Sigmoid colon (tissue), 7 donors: ENCODE measurements around the gene CTNND2. TPM values are rescaled to one million over a fixed set of nuclear protein-coding genes. Genes with fewer than 3 reads are reported as not detected.

Source experiments
- DNase-seq: peaks from one replicate; pipeline ENCODE4 v3.0.0-alpha.2; 2019
- H3K27ac ChIP-seq, 4 donors: fragments of 200-600 bp; sonication (generic); one replicate each; pipeline ENCODE4 v1.5.1; 2016 to 2019; ENCODE audit warnings: mild to moderate bottlenecking in 1 of 4
- H3K27me3 ChIP-seq, 3 donors: fragments of 200-600 bp; sonication (generic); one replicate each; pipeline ENCODE4 v1.5.1; 2019; ENCODE audit warnings: mild to moderate bottlenecking in 1 of 3
- H3K36me3 ChIP-seq, 4 donors: fragments of 200-600 bp; sonication (generic); one replicate each; pipeline ENCODE4 v1.5.1; 2016 to 2019
- H3K4me1 ChIP-seq, 4 donors: fragments of 200-600 bp; sonication (generic); one replicate each; pipeline ENCODE4 v1.5.1; 2017 to 2019
- H3K4me3 ChIP-seq, 4 donors: fragments of 200-600 bp; sonication (generic); one replicate each; pipeline ENCODE4 v1.5.1; 2017 to 2019; ENCODE audit warnings: mild to moderate bottlenecking in 2 of 4, moderate library complexity in 1 of 4
- H3K9me3 ChIP-seq, 4 donors: fragments of 200-600 bp in 3 of 4; sonication (generic) in 3 of 4; one replicate each; pipeline versions ENCODE4 v1.5.1 to v1.6.1; 2013 to 2019
- EP300 ChIP-seq, 4 donors: sonication (generic); formaldehyde crosslinking; IDR thresholded peaks; one replicate each; pipeline ENCODE4 v1.6.1; 2017; ENCODE audit warnings: antibody characterized with exemption in 4 of 4
- POLR2A ChIP-seq, 2 donors: fragments of 450-650 bp; IDR thresholded peaks; one replicate each; pipeline ENCODE4 v1.6.1; 2016; ENCODE audit warnings: antibody characterized with exemption in 2 of 2, mild to moderate bottlenecking in 2 of 2, moderate library complexity in 2 of 2
- POLR2AphosphoS5 ChIP-seq, 4 donors: sonication (generic); formaldehyde crosslinking; IDR thresholded peaks; one replicate each; pipeline ENCODE4 v1.6.1; 2017; ENCODE audit warnings: antibody characterized with exemption in 4 of 4
- WGBS, 2 donors: extraction: QIAGEN DNeasy Blood & Tissue Kit; methylation state at CpG; one replicate each; pipeline ENCODE4 v1.1.7; 2013; 5-methylcytosine and 5-hydroxymethylcytosine counted together
- intact Hi-C: fragments of 100-400 bp; cut with DNase I; formaldehyde crosslinking; loops from one replicate; pipeline ENCODE4 v1.15.1; 2023
- polyA plus RNA-seq, 3 donors: library from polyadenylated mRNA; stranded (reverse); fragments of 200-250 nt; gene quantifications; one replicate each; pipeline ENCODE4 v1.2.3, GENCODE V29; 2013
- total RNA-seq, 4 donors: library from RNA; depleted of rRNA; stranded (reverse); fragments of >200 nt; gene quantifications; one replicate each; pipeline ENCODE4 v1.1.0, GENCODE V29; 2016
- TF ChIP-seq, protein P1 (sequence below), 4 experiments: fragments of 450-650 bp in 3 of 4; fragments of 200-600 bp in 1 of 4; IDR thresholded peaks; one replicate each; pipeline ENCODE4 v1.5.1; 2016 to 2019; ENCODE audit warnings: antibody characterized with exemption in 4 of 4, mild to moderate bottlenecking in 3 of 4, moderate library complexity in 2 of 4
- donor health status: healthy with polysubstance abuse.
- donor health status: Bipolar disorder and iron deficiency.
- donor health status: healthy.

Gene CTNND2
- total and polyA plus RNA-seq, 7 donors: 0.36 to 2.5 (median 0.84) TPM; not detected in 1

DNA sequence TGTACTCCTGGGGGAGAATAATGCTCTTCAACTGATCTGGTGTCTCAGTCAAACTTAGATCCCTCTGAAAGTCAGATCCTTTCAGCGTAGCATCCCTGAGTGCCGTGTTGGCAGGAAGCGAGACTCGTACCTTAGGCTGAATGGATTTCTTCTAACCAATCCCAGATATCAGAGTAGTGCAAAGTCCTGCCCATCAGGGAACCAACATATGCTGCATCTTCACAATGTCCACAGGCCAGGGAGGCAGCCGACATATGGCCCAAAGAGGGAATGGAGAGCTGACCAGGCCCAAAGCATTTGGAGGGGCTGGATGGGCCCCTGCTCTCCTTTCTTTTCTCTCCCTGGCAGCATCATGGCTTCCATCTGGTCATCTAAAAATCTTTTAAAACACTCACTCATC lies 646.2 kb downstream of the CTNND2 start:
- WGBS, 2 donors: 95% methylated on average over 5 of the region's 5 CpGs

DNA sequence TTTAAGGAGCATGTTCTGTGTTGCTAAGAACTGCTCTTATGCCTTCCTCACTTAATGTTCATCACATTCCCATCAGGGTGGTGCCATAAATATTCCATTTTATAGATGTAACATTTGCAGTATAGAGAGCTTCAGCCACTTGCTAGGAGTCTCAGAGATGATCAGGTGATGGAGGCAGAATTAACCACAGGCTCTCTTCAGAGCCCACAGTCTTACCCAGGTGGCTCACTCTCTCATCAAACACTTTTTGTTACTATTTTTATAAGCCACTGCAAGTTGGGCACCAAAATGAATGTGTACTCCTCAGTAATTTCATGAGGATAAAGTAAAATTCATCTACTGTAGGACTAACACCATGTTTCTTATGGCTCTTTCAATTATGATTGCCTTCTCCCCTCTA lies 651.7 kb downstream of the CTNND2 start:
- H3K4me1 ChIP-seq: no peaks in the 10 kb centered on the region
- no peaks in the 10 kb centered on the region for H3K27me3 ChIP-seq
- TF ChIP-seq POLR2AphosphoS5 (IDR thresholded peaks at IDR 0.05): no peak
- TF ChIP-seq, protein P1, sequence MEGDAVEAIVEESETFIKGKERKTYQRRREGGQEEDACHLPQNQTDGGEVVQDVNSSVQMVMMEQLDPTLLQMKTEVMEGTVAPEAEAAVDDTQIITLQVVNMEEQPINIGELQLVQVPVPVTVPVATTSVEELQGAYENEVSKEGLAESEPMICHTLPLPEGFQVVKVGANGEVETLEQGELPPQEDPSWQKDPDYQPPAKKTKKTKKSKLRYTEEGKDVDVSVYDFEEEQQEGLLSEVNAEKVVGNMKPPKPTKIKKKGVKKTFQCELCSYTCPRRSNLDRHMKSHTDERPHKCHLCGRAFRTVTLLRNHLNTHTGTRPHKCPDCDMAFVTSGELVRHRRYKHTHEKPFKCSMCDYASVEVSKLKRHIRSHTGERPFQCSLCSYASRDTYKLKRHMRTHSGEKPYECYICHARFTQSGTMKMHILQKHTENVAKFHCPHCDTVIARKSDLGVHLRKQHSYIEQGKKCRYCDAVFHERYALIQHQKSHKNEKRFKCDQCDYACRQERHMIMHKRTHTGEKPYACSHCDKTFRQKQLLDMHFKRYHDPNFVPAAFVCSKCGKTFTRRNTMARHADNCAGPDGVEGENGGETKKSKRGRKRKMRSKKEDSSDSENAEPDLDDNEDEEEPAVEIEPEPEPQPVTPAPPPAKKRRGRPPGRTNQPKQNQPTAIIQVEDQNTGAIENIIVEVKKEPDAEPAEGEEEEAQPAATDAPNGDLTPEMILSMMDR (IDR thresholded peaks at IDR 0.05): no peak
- no peak for TF ChIP-seq POLR2A (IDR thresholded peaks at IDR 0.05)
- TF ChIP-seq EP300 (IDR thresholded peaks at IDR 0.05): no peak
- intact Hi-C loops: no loop called here
- no peak overlapping the region for H3K4me3 ChIP-seq
- H3K27ac ChIP-seq: no peak overlapping the region
- no peaks in the 10 kb centered on the region for H3K36me3 ChIP-seq
- no peak for DNase-seq
- H3K9me3 ChIP-seq: no peaks in the 10 kb centered on the region

More for the DNA sequence above, 646.2 kb downstream of the CTNND2 start:
- intact Hi-C loops: no loop called here
- H3K27ac ChIP-seq: no peak overlapping the region
- H3K36me3 ChIP-seq: no peaks in the 10 kb centered on the region
- DNase-seq: no peak
- no peaks in the 10 kb centered on the region for H3K4me1 ChIP-seq
- H3K4me3 ChIP-seq: no peak overlapping the region
- no peaks in the 10 kb centered on the region for H3K9me3 ChIP-seq
- TF ChIP-seq, protein P1 (IDR thresholded peaks at IDR 0.05): no peak
- no peak for TF ChIP-seq EP300 (IDR thresholded peaks at IDR 0.05)
- TF ChIP-seq POLR2A (IDR thresholded peaks at IDR 0.05): no peak
- no peak for TF ChIP-seq POLR2AphosphoS5 (IDR thresholded peaks at IDR 0.05)
- no peaks in the 10 kb centered on the region for H3K27me3 ChIP-seq

DNA sequence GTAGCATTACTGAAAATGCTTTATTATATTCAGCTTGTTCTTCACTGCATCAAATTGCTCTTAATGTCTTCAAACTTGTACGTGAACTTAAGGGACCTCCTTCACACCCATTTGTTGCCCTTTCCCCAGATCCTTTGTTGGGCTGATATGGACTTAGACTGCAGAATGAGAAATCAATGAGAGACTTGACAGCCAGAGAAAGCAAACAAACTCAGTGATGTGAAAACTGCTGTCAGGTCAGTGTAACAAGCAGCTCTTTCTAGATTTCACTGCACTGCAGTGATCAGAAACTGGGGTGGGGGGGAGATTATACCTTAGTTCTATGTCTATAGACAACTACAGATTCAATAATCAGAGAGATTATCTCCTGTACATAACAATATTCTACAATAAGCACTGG lies 652.2 kb downstream of the CTNND2 start:
- WGBS, 2 donors: 27 to 30% methylated on average over 1 of the region's 1 CpG

DNA sequence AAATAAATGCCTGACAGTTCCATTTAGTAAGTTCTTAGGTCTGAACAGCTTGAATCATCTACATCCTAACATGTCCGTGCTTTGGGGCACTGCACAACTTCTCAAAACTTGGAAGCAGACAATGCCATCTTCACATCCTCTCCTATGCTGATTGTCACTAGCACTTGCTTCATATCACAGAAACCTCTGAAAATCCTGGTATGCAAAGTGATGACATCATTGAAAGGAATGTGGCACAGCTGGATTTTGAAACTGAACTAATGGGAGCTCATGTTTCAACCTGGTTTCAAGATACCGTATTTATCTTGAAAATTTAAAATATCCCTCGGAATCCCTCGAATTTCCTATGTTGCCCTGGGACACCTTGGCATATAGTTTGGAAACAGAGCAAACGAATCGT lies 653.0 kb downstream of the CTNND2 start:
- Histone ChIP-seq H3K27me3 (no peaks in the 10 kb centered on the region), H3K4me1 (no peaks in the 10 kb centered on the region), H3K4me3 (no peak overlapping the region), H3K36me3 (no peaks in the 10 kb centered on the region), H3K27ac (no peak overlapping the region), H3K9me3 (no peaks in the 10 kb centered on the region)
- TF ChIP-seq EP300 (IDR thresholded peaks at IDR 0.05) (no peak), POLR2AphosphoS5 (IDR thresholded peaks at IDR 0.05) (no peak), POLR2A (IDR thresholded peaks at IDR 0.05) (no peak)
- TF ChIP-seq, protein P1 (IDR thresholded peaks at IDR 0.05): no peak
- 62 to 69% methylated on average over 6 of the region's 6 CpGs for WGBS, 2 donors
- intact Hi-C loops: no loop called here
- no peak for DNase-seq

More for the DNA sequence above, 652.2 kb downstream of the CTNND2 start:
- Histone ChIP-seq H3K9me3 (no peaks in the 10 kb centered on the region), H3K27ac (no peak overlapping the region), H3K4me1 (no peaks in the 10 kb centered on the region), H3K4me3 (no peak overlapping the region), H3K27me3 (no peaks in the 10 kb centered on the region), H3K36me3 (no peaks in the 10 kb centered on the region)
- TF ChIP-seq, protein P1 (IDR thresholded peaks at IDR 0.05): no peak
- TF ChIP-seq POLR2AphosphoS5 (IDR thresholded peaks at IDR 0.05): no peak
- no peak for TF ChIP-seq EP300 (IDR thresholded peaks at IDR 0.05)
- TF ChIP-seq POLR2A (IDR thresholded peaks at IDR 0.05): no peak
- intact Hi-C loops: no loop called here
- DNase-seq: no peak

DNA sequence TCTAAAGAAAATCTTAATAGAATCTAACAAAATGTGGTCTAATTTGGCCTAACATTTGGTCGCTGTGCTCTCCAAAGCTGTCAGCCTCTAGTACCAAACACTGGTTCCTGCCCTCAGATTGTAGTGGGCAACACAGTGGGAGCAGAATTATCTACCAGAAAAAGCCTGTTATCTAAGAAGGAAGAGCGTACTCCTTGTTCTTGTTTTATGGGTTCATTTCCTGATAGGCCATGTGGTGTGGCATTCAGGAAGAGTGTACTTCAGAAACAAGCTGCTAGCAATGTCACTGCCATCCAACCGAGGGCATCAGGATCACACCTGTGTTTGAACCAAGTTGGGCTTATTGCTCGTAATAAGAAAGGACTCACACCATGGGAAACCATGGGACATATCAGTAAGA lies 655.3 kb downstream of the CTNND2 start:
- Histone ChIP-seq H3K27ac (no peak overlapping the region), H3K36me3 (no peaks in the 10 kb centered on the region), H3K4me3 (no peak overlapping the region), H3K4me1 (no peaks in the 10 kb centered on the region), H3K9me3 (no peaks in the 10 kb centered on the region), H3K27me3 (no peaks in the 10 kb centered on the region)
- TF ChIP-seq EP300 (IDR thresholded peaks at IDR 0.05): no peak
- TF ChIP-seq POLR2AphosphoS5 (IDR thresholded peaks at IDR 0.05): no peak
- TF ChIP-seq, protein P1 (IDR thresholded peaks at IDR 0.05): no peak
- no peak for TF ChIP-seq POLR2A (IDR thresholded peaks at IDR 0.05)
- DNase-seq: no peak
- intact Hi-C loops: no loop called here
- 48 to 51% methylated on average over 4 of the region's 4 CpGs for WGBS, 2 donors
